Measurements from ENCODE around the gene HSPA4. TPM values are rescaled to one million over a fixed set of nuclear protein-coding genes. Genes with fewer than 3 reads are reported as not detected.

Gene HSPA4
- total and polyA plus RNA-seq, 12 donors: 48.0 to 207 (median 96.8) TPM

- no peak for DNase-seq
- no peak overlapping the region for H3K27ac ChIP-seq
- WGBS, 4 donors: 79 to 90% (median 83%) methylated on average over 11 of the region's 11 CpGs
- H3K9me3 ChIP-seq (replicated peaks in 1 of 3): no peaks in the 10 kb centered on the region
- H3K27me3 ChIP-seq: no peaks in the 10 kb centered on the region
- no peak overlapping the region for H3K4me3 ChIP-seq
- no peaks in the 10 kb centered on the region for H3K36me3 ChIP-seq (replicated peaks in 1 of 2)
- no peaks in the 10 kb centered on the region for H3K4me1 ChIP-seq (replicated peaks in 1 of 2)
- TF ChIP-seq POLR2A (IDR thresholded peaks at IDR 0.05): no peak
- TF ChIP-seq CTCF (IDR thresholded peaks at IDR 0.05): no peak
- intact Hi-C loops (cut with DNase I): no loop called here
These were observed 93.8 kb downstream of the HSPA4 start for GRCh38 chr5:133145436-133146170.

- H3K27me3 ChIP-seq: no peaks in the 10 kb centered on the region
- 19 to 32% (median 25%) methylated on average over 2 to 7 of the region's 7 CpGs for WGBS, 4 donors
- H3K9me3 ChIP-seq (replicated peaks in 1 of 3): no peaks in the 10 kb centered on the region
- H3K4me3 ChIP-seq: no peak overlapping the region
- no peaks in the 10 kb centered on the region for H3K4me1 ChIP-seq (replicated peaks in 1 of 2)
- no peak for TF ChIP-seq CTCF (IDR thresholded peaks at IDR 0.05)
- TF ChIP-seq POLR2A (IDR thresholded peaks at IDR 0.05): no peak
- intact Hi-C loops (cut with DNase I): no loop called here
- no peak overlapping the region for H3K27ac ChIP-seq
- peak in 5 of 7 donors; percentile 34 to 49 (median 39) for DNase-seq
- H3K36me3 ChIP-seq (replicated peaks in 1 of 2): no peaks in the 10 kb centered on the region
These were observed 95.6 kb downstream of the HSPA4 start for GRCh38 chr5:133147411-133147810.

- WGBS, 4 donors: 73 to 88% (median 84%) methylated on average over 4 to 7 of the region's 7 CpGs
- H3K4me3 ChIP-seq: no peak overlapping the region
- H3K27ac ChIP-seq: no peak overlapping the region
- intact Hi-C loops (cut with DNase I): no loop called here
- H3K9me3 ChIP-seq (replicated peaks in 1 of 3): no peaks in the 10 kb centered on the region
- TF ChIP-seq POLR2A (IDR thresholded peaks at IDR 0.05) (no peak), CTCF (IDR thresholded peaks at IDR 0.05) (no peak)
- H3K36me3 ChIP-seq (replicated peaks in 1 of 2): no peaks in the 10 kb centered on the region
- H3K27me3 ChIP-seq: no peaks in the 10 kb centered on the region
- H3K4me1 ChIP-seq (replicated peaks in 1 of 2): no peaks in the 10 kb centered on the region
- no peak for DNase-seq
These were observed 96.2 kb downstream of the HSPA4 start for GRCh38 chr5:133147815-133148567.

- H3K9me3 ChIP-seq (replicated peaks in 1 of 3): no peaks in the 10 kb centered on the region
- H3K27me3 ChIP-seq: no peaks in the 10 kb centered on the region
- WGBS, 4 donors: 89 to 100% (median 97%) methylated on average over 3 to 4 of the region's 4 CpGs
- no peak for TF ChIP-seq CTCF (IDR thresholded peaks at IDR 0.05)
- intact Hi-C loops (cut with DNase I): no loop called here
- no peaks in the 10 kb centered on the region for H3K4me1 ChIP-seq (replicated peaks in 1 of 2)
- no peak overlapping the region for H3K27ac ChIP-seq
- DNase-seq: no peak
- no peaks in the 10 kb centered on the region for H3K36me3 ChIP-seq (replicated peaks in 1 of 2)
- H3K4me3 ChIP-seq: no peak overlapping the region
These were observed 97.5 kb downstream of the HSPA4 start for GRCh38 chr5:133149345-133149744.

Measured in adrenal gland (tissue), 12 donors.